IMR-90 (cell line): ENCODE results near the gene PAQR4.

Experiments
- CEBPB ChIP-seq: IDR thresholded peaks from 2 replicates; pipeline ENCODE4 v1.6.1; 2012; ENCODE audit warnings: low read depth, low read length, improper control_type of control experiment
- CTCF ChIP-seq: conservative IDR thresholded peaks from 2 replicates; pipeline ENCODE4 v1.5.1; 2012; ENCODE audit warnings: mild to moderate bottlenecking, low read depth, low read length, improper control_type of control experiment
- MAFK ChIP-seq: IDR thresholded peaks from 2 replicates; pipeline ENCODE4 v1.6.1; 2012; ENCODE audit warnings: low read depth, low read length, improper control_type of control experiment
- POLR2A ChIP-seq: IDR thresholded peaks from 2 replicates; pipeline ENCODE4 v1.6.1; 2012; ENCODE audit warnings: mild to moderate bottlenecking, low read depth, low read length
- RAD21 ChIP-seq: IDR thresholded peaks from 2 replicates; pipeline ENCODE4 v1.6.1; 2012; ENCODE audit warnings: low read length, improper control_type of control experiment
- RFX5 ChIP-seq: IDR thresholded peaks from 2 replicates; pipeline ENCODE4 v1.8.0; 2012; ENCODE audit warnings: low read depth, mild to moderate bottlenecking, low read length, moderate library complexity
- TF ChIP-seq, protein P1 (sequence below): fragments of 150-350 bp; IDR thresholded peaks from 2 replicates; pipeline ENCODE4 v1.6.1; 2017; ENCODE audit warnings: mild to moderate bottlenecking, antibody characterized with exemption, low read length, low read depth

- TF ChIP-seq CTCF (no peak), MAFK (no peak), RAD21 (no peak), RFX5 (no peak), POLR2A (no peak), CEBPB (no peak)
- TF ChIP-seq, protein P1, sequence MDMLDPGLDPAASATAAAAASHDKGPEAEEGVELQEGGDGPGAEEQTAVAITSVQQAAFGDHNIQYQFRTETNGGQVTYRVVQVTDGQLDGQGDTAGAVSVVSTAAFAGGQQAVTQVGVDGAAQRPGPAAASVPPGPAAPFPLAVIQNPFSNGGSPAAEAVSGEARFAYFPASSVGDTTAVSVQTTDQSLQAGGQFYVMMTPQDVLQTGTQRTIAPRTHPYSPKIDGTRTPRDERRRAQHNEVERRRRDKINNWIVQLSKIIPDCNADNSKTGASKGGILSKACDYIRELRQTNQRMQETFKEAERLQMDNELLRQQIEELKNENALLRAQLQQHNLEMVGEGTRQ = no peak
Observed at GRCh38 chr16:2934450-2934849, 34.7 kb upstream of the PAQR4 start.
